NB4 (cell line): Measurements from ENCODE around the gene MOB3C.

ENCODE experiments used
- CTCF ChIP-seq: IDR thresholded peaks from one replicate; pipeline ENCODE4 v1.5.1; 2012; ENCODE audit warnings: low read depth, low read length
- MAX ChIP-seq: IDR thresholded peaks from 2 replicates; pipeline ENCODE4 v1.6.1; 2011; ENCODE audit warnings: low read depth, low read length

GRCh38 chr1:46575300-46575699 lies 41.3 kb downstream of the MOB3C start:
- TF ChIP-seq MAX (no peak), CTCF (no peak)
